Measurements from ENCODE around the gene ZNF136. TPM values are rescaled to one million over a fixed set of nuclear protein-coding genes. Genes with fewer than 3 reads are reported as not detected.
A peak's percentile ranks its signal among the peaks of the same experiment; 100 is the strongest.

The ZNF136 gene
- total RNA-seq, 6 donors from 2014 or later, result 5.7 to 15.2 (median 9.2) TPM

GRCh38 chr19:12198136-12198535 is 35.2 kb downstream of the ZNF136 start:
- Histone ChIP-seq H3K4me1 (peaks cover 0 to 10% (median 3%) of the 10 kb centered on the region in 4 donors), H3K9me3 (peaks cover 0 to 47% (median 23%) of the 10 kb centered on the region in 4 donors), H3K27me3 (no peaks in the 10 kb centered on the region), H3K36me3 (no peaks in the 10 kb centered on the region), H3K4me3 (no peak overlapping the region), H3K27ac (no peak overlapping the region)
- no peak for DNase-seq
- ATAC-seq (ENCODE audit: low FRiP score in 2 of 2), result no peak
- TF ChIP-seq POLR2A (IDR thresholded peaks at IDR 0.05), result no peak
- TF ChIP-seq POLR2AphosphoS5 (IDR thresholded peaks at IDR 0.05), result no peak
- no peak for TF ChIP-seq EP300 (IDR thresholded peaks at IDR 0.05)
- TF ChIP-seq, protein P1, sequence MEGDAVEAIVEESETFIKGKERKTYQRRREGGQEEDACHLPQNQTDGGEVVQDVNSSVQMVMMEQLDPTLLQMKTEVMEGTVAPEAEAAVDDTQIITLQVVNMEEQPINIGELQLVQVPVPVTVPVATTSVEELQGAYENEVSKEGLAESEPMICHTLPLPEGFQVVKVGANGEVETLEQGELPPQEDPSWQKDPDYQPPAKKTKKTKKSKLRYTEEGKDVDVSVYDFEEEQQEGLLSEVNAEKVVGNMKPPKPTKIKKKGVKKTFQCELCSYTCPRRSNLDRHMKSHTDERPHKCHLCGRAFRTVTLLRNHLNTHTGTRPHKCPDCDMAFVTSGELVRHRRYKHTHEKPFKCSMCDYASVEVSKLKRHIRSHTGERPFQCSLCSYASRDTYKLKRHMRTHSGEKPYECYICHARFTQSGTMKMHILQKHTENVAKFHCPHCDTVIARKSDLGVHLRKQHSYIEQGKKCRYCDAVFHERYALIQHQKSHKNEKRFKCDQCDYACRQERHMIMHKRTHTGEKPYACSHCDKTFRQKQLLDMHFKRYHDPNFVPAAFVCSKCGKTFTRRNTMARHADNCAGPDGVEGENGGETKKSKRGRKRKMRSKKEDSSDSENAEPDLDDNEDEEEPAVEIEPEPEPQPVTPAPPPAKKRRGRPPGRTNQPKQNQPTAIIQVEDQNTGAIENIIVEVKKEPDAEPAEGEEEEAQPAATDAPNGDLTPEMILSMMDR (IDR thresholded peaks at IDR 0.05), result no peak

DNA sequence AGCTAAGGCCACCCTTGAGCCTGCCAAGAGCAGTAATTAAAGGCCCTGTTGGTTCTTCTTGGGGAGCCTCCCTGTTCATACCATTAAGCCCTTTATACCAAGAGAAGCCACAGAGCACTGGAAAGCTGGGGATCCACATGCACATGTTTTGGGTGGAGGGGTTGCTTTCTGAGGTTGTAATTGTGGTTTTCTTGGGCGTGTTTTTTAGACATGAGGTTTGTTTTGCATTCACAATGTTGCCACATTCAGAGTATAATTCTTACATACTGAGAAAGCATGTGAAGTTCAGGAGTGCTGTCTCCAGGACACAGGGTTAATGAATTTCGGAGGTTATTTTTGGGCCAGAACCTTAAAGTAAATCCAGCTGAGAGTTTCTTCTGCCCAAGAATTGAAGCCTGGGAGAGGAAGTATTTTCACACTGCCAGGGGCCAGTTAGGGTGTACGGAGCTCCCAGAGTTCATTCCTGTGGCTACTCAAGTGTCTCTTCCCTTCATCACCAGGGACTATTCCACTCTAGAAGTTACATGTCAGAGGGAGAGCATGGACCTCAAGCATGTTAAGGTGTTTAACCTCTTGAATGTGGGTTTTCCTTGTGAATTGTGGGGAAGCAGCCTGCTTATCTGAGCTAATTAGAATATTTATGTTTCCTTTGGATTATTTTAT is 37.0 kb downstream of the ZNF136 start:
- peaks cover 0 to 31% (median 21%) of the 10 kb centered on the region in 4 donors for H3K9me3 ChIP-seq
- H3K36me3 ChIP-seq, result no peaks in the 10 kb centered on the region
- no peaks in the 10 kb centered on the region for H3K27me3 ChIP-seq
- no peak overlapping the region for H3K27ac ChIP-seq
- ATAC-seq (ENCODE audit: low FRiP score in 2 of 2), result no peak
- H3K4me1 ChIP-seq, result peaks cover 0 to 10% (median 0%) of the 10 kb centered on the region in 4 donors
- no peak overlapping the region for H3K4me3 ChIP-seq
- DNase-seq, result peak in 1 of 2 donors; percentile 22
- 45 to 65% methylated on average over 3 of the region's 3 CpGs for WGBS, 2 donors
- TF ChIP-seq, protein P1 (IDR thresholded peaks at IDR 0.05), result no peak
- TF ChIP-seq POLR2AphosphoS5 (IDR thresholded peaks at IDR 0.05), result no peak
- no peak for TF ChIP-seq POLR2A (IDR thresholded peaks at IDR 0.05)
- TF ChIP-seq EP300 (IDR thresholded peaks at IDR 0.05), result no peak

- Histone ChIP-seq H3K36me3 (peaks cover 0 to under 1% (median 0%) of the 10 kb centered on the region in 4 donors), H3K27ac (no peak overlapping the region), H3K9me3 (peaks cover under 1 to 42% (median 26%) of the 10 kb centered on the region in 4 donors), H3K27me3 (no peaks in the 10 kb centered on the region), H3K4me3 (no peak overlapping the region), H3K4me1 (peaks cover 0 to 2% (median 0%) of the 10 kb centered on the region in 4 donors)
- WGBS, 2 donors, result 45 to 66% methylated on average over 4 of the region's 4 CpGs
- DNase-seq, result peak in 1 of 2 donors; percentile 50
- TF ChIP-seq POLR2AphosphoS5 (IDR thresholded peaks at IDR 0.05), result no peak
- TF ChIP-seq, protein P1 (IDR thresholded peaks at IDR 0.05), result peak in 2 of 6 experiments; percentile 28 to 33
- ATAC-seq (ENCODE audit: low FRiP score in 2 of 2), result peak in 1 of 2 donors; percentile 59
Measured at GRCh38 chr19:12202250-12202649, 39.4 kb downstream of the ZNF136 start.

GRCh38 chr19:12205296-12205695 is 42.4 kb downstream of the ZNF136 start:
- 96 to 97% methylated on average over 4 of the region's 4 CpGs for WGBS, 2 donors
- Histone ChIP-seq H3K27me3 (no peaks in the 10 kb centered on the region), H3K4me1 (peaks cover 0 to 2% (median 0%) of the 10 kb centered on the region in 4 donors), H3K27ac (no peak overlapping the region), H3K4me3 (no peak overlapping the region), H3K9me3 (peaks cover 25 to 55% (median 40%) of the 10 kb centered on the region in 4 donors), H3K36me3 (peaks cover 0 to 7% (median 1%) of the 10 kb centered on the region in 4 donors)
- ATAC-seq (ENCODE audit: low FRiP score in 2 of 2), result no peak
- TF ChIP-seq POLR2A (IDR thresholded peaks at IDR 0.05) (no peak), EP300 (IDR thresholded peaks at IDR 0.05) (no peak), POLR2AphosphoS5 (IDR thresholded peaks at IDR 0.05) (no peak)
- TF ChIP-seq, protein P1 (IDR thresholded peaks at IDR 0.05), result no peak
- no peak for DNase-seq

- Histone ChIP-seq H3K27ac (no peak overlapping the region), H3K27me3 (no peaks in the 10 kb centered on the region), H3K36me3 (peaks cover 0 to 7% (median 1%) of the 10 kb centered on the region in 4 donors), H3K9me3 (peaks cover 25 to 75% (median 60%) of the 10 kb centered on the region in 4 donors), H3K4me1 (no peaks in the 10 kb centered on the region), H3K4me3 (no peak overlapping the region)
- DNase-seq (no peak), ATAC-seq (ENCODE audit: low FRiP score in 2 of 2) (no peak)
- no peak for TF ChIP-seq POLR2A (IDR thresholded peaks at IDR 0.05)
- TF ChIP-seq, protein P1 (IDR thresholded peaks at IDR 0.05), result no peak
- TF ChIP-seq EP300 (IDR thresholded peaks at IDR 0.05), result no peak
- no peak for TF ChIP-seq POLR2AphosphoS5 (IDR thresholded peaks at IDR 0.05)
- WGBS, 2 donors, result 95 to 100% methylated on average over 2 of the region's 2 CpGs
Measured at GRCh38 chr19:12208221-12208620, 45.3 kb downstream of the ZNF136 start.

All from upper lobe of left lung (tissue), 6 donors.